Activated T-helper 1 cell treated with Interleukin-2 at 50 U/mL for 16 hours (primary cell): Measurements from ENCODE around the gene KIF1B.
"Not testable (repeated sequence)": the region's sequence is repeated elsewhere in the genome, so short reads cannot be mapped to it uniquely, and the experiment has no call there.

Source experiments
- DNase-seq: peaks from one replicate; pipeline ENCODE4 v3.0.0-alpha.2; 2020; ENCODE audit warnings: low read depth

Gene KIF1B

DNA sequence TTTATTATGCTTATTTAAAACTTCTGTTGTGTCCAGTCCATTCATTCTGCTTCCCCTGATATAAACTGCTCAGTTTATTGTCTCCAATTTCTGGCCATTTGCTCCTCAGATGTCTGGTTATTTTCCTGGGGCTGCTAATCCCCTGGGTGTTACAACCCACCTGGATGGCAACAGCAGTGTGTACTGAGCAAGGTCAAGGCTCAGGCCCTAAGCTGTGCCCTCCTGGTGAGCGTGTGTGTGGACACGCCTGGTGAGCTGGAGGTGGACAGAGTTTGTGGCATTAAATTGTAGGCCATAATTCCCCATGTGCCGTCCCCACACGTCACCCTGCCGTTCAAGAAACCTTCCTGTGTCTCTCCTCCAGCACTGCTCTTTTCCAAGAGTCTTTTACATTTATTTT lies 18.1 kb upstream of the KIF1B start:
- no peak for DNase-seq

GRCh38 chr1:10193288-10193687 lies 17.1 kb upstream of the KIF1B start:
- DNase-seq = no peak

- DNase-seq = no peak
Observed at GRCh38 chr1:10195570-10195969, 14.8 kb upstream of the KIF1B start.

- no peak for DNase-seq
Observed at GRCh38 chr1:10196976-10197375, 13.4 kb upstream of the KIF1B start.

GRCh38 chr1:10200620-10201019 lies 9.8 kb upstream of the KIF1B start:
- no peak for DNase-seq

- DNase-seq = no peak
Observed at GRCh38 chr1:10204003-10204642, 6.2 kb upstream of the KIF1B start.

DNA sequence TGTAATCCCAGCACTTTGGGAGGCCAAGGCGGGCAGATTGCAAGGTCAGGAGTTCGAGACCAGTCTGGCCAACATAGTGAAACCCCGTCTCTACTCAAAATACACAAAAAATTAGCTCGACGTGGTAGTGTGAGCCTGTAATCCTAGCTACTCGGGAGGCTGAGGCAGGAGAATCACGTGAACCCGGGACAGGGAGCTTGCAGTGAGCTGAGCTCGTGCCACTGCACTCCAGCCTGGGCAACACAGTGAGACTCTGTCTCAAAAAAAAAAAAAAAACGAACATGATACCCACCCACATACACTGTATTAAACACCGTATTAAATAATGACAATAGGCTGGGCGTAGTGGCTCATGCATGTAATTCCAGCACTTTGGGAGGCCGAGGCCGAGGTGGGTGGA lies 5.2 kb upstream of the KIF1B start:
- not testable (repeated sequence) for DNase-seq

GRCh38 chr1:10207810-10208209 lies 2.6 kb upstream of the KIF1B start:
- DNase-seq = no peak

- no peak for DNase-seq
Observed at GRCh38 chr1:10208537-10208936, 1.8 kb upstream of the KIF1B start.

- DNase-seq = no peak
Observed at GRCh38 chr1:10209590-10209904, 823 bp upstream of the KIF1B start.

DNA sequence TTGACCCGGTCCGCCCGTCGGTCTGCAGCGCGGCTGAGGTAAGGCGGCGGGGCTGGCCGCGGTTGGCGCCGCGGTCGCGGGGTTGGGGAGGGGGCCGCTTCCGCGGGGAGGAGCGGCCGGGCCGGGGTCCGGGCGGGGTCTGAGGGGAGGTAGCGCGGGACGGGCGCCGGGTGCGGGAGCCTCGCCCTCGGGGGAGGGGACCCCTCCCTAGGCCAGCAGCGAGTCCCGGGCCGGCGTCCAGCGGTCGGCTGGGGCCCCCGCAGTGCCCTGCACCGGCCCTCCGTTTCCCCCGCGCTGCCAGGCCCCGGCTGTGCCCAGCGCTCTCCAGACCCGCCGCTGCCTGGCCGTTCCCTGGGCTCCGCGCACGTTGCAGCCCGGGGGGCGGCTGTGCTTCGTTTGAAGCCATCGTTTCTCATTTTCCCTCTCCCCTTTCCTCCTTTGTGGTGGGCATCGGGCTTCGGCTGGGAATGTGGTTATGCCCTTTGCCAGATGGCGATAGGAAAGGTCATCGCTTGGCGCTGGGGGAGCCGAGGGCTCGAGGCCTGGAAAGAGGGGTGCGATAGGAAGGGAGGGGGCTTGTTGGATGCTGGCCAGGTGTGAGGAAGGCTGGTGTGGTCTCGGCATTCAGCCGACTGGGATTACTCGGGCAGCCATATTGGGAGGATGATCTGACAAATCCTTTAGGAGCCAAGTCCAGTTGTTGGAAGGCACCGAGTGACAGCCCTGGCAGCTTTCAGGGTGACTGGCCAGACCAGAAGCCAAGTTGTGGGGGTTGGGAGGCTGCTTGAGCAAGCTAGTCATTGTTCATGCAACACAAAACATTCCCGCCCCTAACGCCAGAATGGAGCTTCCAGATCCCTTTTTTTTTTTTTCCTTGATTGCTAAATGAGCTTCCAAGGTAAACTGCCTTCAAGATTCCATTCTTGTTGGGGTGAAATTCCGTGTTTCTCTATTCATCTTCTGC lies 753 bp downstream of the KIF1B start:
- DNase-seq = peak; percentile 4

DNA sequence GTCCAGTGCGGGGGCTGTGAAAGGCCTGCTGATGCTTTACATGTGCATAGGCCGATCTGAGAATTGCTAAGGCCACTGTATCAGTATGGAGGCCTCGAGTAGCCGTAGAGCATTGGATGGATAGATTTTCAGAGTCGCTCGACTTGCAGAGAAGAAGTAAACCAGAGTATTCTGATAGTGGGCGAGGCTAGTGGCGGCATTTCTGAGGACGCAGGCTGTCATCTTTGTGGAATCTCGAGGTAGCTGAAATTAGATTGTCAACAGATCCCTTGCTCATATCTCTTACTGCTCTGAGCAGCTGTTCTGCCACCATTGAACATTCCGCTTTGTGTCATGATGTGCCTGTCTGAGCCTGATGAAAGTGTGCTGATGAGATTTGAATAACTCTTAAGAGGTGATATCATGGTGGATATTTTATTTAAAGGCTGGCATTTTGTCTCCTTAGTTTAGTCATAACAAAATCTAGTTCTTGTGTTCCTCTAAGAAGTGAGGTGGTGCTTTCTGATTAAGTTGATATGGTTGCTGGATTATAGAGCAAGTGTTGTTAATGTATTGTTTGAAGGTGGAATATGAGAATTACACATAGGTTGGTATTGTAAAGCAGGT lies 1.5 kb downstream of the KIF1B start:
- DNase-seq = no peak

DNA sequence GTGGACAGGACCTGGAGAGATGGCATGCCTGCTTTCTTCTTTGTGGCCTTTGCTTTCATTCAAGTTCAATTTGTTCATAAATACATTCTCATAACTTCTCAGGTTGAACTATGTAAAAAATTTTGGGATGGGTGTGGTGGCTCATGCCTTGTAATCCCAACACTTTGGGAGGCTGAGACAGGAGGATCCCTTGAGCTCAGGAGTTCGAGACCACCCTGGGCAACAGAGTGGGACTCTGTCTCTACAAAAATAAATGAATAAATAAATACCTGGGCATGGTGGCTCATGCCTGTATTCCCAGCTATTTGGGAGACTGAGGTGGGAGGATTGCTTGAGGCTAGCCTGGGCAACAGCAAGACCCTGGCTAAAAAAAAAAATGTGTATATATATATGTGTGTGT lies 2.1 kb downstream of the KIF1B start:
- no peak for DNase-seq

- DNase-seq = no peak
Observed at GRCh38 chr1:10213186-10213705, 2.9 kb downstream of the KIF1B start.

- no peak for DNase-seq
Observed at GRCh38 chr1:10216090-10216749, 5.8 kb downstream of the KIF1B start.

DNA sequence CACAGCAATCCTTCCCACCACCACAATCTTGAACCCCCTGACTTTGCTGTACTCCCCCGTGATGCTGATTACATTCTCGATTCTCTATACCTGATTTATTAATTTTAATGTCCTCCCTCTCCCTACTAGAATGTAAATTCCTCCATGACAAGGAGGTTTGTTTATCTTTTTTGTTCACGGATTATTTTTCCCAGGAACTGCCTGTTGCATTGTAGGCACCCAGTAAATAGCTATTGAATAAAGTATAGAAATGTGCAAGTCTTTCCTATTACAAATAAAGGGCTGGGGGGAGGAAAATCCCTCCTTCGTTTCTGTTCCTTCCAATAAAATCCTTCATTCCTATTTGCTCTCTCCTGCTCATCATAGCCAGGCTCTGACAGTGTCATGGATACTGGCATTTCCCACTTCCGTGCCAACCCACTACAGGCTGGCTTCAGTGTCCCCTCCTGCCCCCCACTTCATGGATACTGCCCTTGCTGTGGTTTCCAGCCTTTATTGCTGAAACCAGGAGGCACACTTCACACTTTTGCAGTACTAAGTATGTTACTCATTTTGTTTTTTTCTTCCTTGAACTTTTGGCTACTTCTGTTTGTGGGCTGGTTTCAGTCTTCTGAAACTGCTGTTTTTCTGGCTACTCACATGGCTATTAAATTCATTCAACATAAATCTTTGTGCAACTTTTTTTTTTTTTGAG lies 7.5 kb downstream of the KIF1B start:
- DNase-seq = no peak

DNA sequence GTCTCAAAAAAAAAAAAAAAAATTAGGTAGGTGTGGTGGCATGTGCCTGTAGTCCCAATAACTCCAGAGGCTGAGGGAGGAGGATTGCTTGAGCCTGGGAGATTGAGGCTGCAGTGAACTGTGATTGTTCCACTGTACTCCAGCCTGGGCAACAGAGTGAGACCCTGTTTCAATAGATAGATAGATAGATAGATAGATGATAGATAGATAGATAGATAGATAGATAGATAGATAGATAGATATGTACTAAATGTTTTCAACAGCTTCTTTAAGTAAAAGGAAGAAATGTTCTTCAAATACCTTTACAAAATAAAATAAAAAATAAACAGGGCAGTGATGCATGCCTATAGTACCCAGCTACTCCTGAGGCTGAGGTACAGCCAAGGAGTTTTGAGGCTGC lies 9.8 kb downstream of the KIF1B start:
- DNase-seq = no peak

- DNase-seq = not testable (repeated sequence)
Observed at GRCh38 chr1:10220657-10221056, 10.3 kb downstream of the KIF1B start.

GRCh38 chr1:10225573-10225972 lies 15.2 kb downstream of the KIF1B start:
- no peak for DNase-seq

DNA sequence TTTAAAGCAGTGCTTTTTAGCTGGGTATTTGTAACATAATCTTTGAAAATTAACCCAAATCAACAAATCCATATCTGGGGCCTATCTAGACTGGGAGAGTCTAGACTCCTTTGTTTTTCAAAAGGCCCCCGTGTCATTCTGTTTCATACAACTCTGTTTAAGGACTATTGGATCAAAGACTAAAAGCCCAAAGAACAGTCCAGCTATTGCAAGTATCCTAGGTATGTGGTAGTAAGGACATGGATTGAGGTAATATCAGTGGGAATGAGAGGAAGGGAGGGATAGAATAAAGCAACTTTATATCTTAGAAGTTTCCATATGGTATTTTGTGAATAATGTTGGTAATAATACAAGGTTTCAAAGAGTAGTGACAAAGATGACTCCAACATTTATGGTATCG lies 18.2 kb downstream of the KIF1B start:
- DNase-seq = no peak

DNA sequence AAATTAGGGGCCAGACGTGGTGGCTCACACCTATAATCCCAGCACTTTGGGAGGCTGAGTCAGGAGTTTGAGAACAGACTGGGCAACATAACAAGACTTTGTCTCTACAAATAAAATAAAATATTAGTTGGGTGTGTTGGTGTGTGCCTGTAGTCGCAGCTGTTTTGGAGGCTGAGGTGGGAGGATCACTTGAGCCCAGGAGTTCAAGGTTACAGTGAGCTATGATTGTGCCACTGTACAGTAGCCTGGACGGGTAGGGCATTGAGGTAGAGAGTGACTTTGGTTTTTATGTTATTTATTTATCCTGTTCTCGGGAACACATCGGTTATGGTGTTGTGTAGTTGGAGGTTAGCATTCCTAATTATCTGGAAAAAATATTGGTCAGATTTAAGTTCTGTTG lies 19.5 kb downstream of the KIF1B start:
- DNase-seq = no peak

DNA sequence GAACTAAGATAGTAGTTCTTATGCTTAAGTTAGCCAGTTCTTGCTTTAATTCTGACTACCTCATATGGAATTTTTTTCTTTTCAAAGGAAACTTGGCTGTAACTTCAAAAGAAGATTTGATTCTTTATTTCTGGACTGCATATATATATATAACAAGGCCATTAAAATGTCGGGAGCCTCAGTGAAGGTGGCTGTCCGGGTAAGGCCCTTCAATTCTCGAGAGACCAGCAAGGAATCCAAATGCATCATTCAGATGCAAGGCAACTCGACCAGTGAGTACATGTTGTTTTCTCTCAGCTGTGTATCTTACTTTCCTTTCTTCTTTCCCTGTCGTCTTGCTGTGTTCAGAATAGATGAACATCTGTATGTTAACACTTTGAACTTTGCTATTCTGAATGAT lies 21.8 kb downstream of the KIF1B start:
- DNase-seq = no peak
